Spinal cord (tissue), 10 donors: ENCODE data around the gene SUN3. TPM values are rescaled to one million over a fixed set of nuclear protein-coding genes. Genes with fewer than 3 reads are reported as not detected.

Source experiments
- DNase-seq, 6 donors: peaks; one replicate each; pipeline versions ENCODE4 v3.0.0 to v3.0.0-alpha.2; 2013 to 2015; ENCODE audit warnings: low spot score in 6 of 6, low read depth in 4 of 6
- H3K27ac ChIP-seq: one replicate; pipeline ENCODE4 v1.5.1; 2013; ENCODE audit warnings: low read depth, low read length, control low read depth
- H3K27me3 ChIP-seq: one replicate; pipeline ENCODE4 v1.6.1; 2013; ENCODE audit warnings: low read length; ENCODE audit not compliant: control insufficient read depth, insufficient read depth
- H3K36me3 ChIP-seq: one replicate; pipeline ENCODE4 v1.6.1; 2013; ENCODE audit warnings: low read length; ENCODE audit not compliant: control insufficient read depth, insufficient read depth
- H3K4me1 ChIP-seq: one replicate; pipeline ENCODE4 v1.6.1; 2013; ENCODE audit warnings: low read length; ENCODE audit not compliant: control insufficient read depth, insufficient read depth
- H3K4me3 ChIP-seq: one replicate; pipeline ENCODE4 v1.5.1; 2013; ENCODE audit warnings: low read depth, low read length, control low read depth
- H3K9me3 ChIP-seq: one replicate; pipeline ENCODE4 v1.6.1; 2013; ENCODE audit warnings: low read length; ENCODE audit not compliant: control insufficient read depth, insufficient read depth
- WGBS: methylation state at CpG from one replicate; pipeline ENCODE4 v1.1.5; 2013; ENCODE audit warnings: missing lambda C conversion rate; ENCODE audit not compliant: insufficient coverage; 5-methylcytosine and 5-hydroxymethylcytosine counted together
- polyA plus RNA-seq, 2 donors: library from polyadenylated mRNA; unstranded; fragments of 120-200 nt; gene quantifications; one replicate each; pipeline ENCODE4 v1.2.1, GENCODE V29; 2013; ENCODE audit not compliant: insufficient read length in 2 of 2
- total RNA-seq, 2 donors: library from RNA; depleted of rRNA in 1 of 2; stranded (reverse); fragments of 120-200 nt in 1 of 2; fragments of >200 nt in 1 of 2; gene quantifications; one replicate each; pipeline versions ENCODE4 v1.2.3 to v1.2.4, GENCODE V29; 2013 to 2014
- donor health status: healthy.

The SUN3 gene
- total and polyA plus RNA-seq, 4 donors = 0.40 to 1.4 TPM; not detected in 2

- no peak overlapping the region for H3K27ac ChIP-seq
- H3K36me3 ChIP-seq = no peaks in the 10 kb centered on the region
- H3K4me1 ChIP-seq = peaks cover 13% of the 10 kb centered on the region
- H3K4me3 ChIP-seq = peak overlapping the region; percentile 46
- H3K27me3 ChIP-seq = peaks cover 25% of the 10 kb centered on the region
- H3K9me3 ChIP-seq = no peaks in the 10 kb centered on the region
- WGBS = under 1% methylated on average over 41 of the region's 42 CpGs
- DNase-seq = peak; percentile 5 to 67 (median 14)
Measured at GRCh38 chr7:48035967-48036478, 7.1 kb upstream of the SUN3 start.

GRCh38 chr7:48035301-48035966, 6.5 kb upstream of the SUN3 start, which contains the start of gene C7orf57:
TSS of gene C7orf57 (plus strand) at chr7:48035543. CDS start at chr7:48036309, 766 bp downstream.
- under 1% methylated on average over 62 of the region's 62 CpGs for WGBS
- Histone ChIP-seq H3K4me3 (peak within 1 kb of the TSS; percentile 46), H3K27ac (no peak within 1 kb of the TSS), H3K9me3 (no peaks in the 10 kb centered on the region), H3K27me3 (peaks cover 25% of the 10 kb centered on the region), H3K36me3 (no peaks in the 10 kb centered on the region), H3K4me1 (peaks cover 13% of the 10 kb centered on the region)
- DNase-seq = peak; percentile 65 to 96 (median 82)

GRCh38 chr7:48033922-48034321, 5.0 kb upstream of the SUN3 start:
- Histone ChIP-seq H3K4me1 (peaks cover 13% of the 10 kb centered on the region), H3K4me3 (no peak overlapping the region), H3K27ac (no peak overlapping the region), H3K9me3 (no peaks in the 10 kb centered on the region), H3K36me3 (no peaks in the 10 kb centered on the region), H3K27me3 (peaks cover 25% of the 10 kb centered on the region)
- DNase-seq = no peak
- whole genome bisulfite sequencing = 67% methylated on average over 1 of the region's 5 CpGs

GRCh38 chr7:48031111-48031510, 2.2 kb upstream of the SUN3 start:
- no peak for DNase-seq
- Histone ChIP-seq H3K27me3 (peaks cover 22% of the 10 kb centered on the region), H3K36me3 (no peaks in the 10 kb centered on the region), H3K4me1 (peaks cover 11% of the 10 kb centered on the region), H3K27ac (no peak overlapping the region), H3K4me3 (no peak overlapping the region), H3K9me3 (no peaks in the 10 kb centered on the region)
- no CpG with 5 or more reads among the region's 2 CpGs for WGBS

GRCh38 chr7:48025624-48026023, 3.3 kb downstream of the SUN3 start:
- no CpG with 5 or more reads among the region's 5 CpGs for WGBS
- Histone ChIP-seq H3K9me3 (no peaks in the 10 kb centered on the region), H3K27ac (no peak overlapping the region), H3K4me1 (no peaks in the 10 kb centered on the region), H3K36me3 (no peaks in the 10 kb centered on the region), H3K27me3 (no peaks in the 10 kb centered on the region), H3K4me3 (no peak overlapping the region)
- DNase-seq = no peak

- no peaks in the 10 kb centered on the region for H3K4me1 ChIP-seq
- no peaks in the 10 kb centered on the region for H3K27me3 ChIP-seq
- no peaks in the 10 kb centered on the region for H3K9me3 ChIP-seq
- H3K36me3 ChIP-seq = no peaks in the 10 kb centered on the region
- WGBS = 88% methylated on average over 4 of the region's 4 CpGs
- H3K27ac ChIP-seq = no peak overlapping the region
- DNase-seq = no peak
- no peak overlapping the region for H3K4me3 ChIP-seq
Measured at GRCh38 chr7:48017674-48018073, 11.2 kb downstream of the SUN3 start.

GRCh38 chr7:48016641-48017040, 12.3 kb downstream of the SUN3 start:
- H3K27ac ChIP-seq = no peak overlapping the region
- H3K9me3 ChIP-seq = no peaks in the 10 kb centered on the region
- H3K4me1 ChIP-seq = no peaks in the 10 kb centered on the region
- H3K4me3 ChIP-seq = no peak overlapping the region
- no peaks in the 10 kb centered on the region for H3K36me3 ChIP-seq
- no peaks in the 10 kb centered on the region for H3K27me3 ChIP-seq
- DNase-seq = no peak

GRCh38 chr7:48011951-48012350, 17.0 kb downstream of the SUN3 start:
- DNase-seq = no peak
- WGBS = 100% methylated on average over 1 of the region's 3 CpGs
- Histone ChIP-seq H3K36me3 (no peaks in the 10 kb centered on the region), H3K9me3 (no peaks in the 10 kb centered on the region), H3K4me3 (no peak overlapping the region), H3K27me3 (no peaks in the 10 kb centered on the region), H3K4me1 (no peaks in the 10 kb centered on the region), H3K27ac (no peak overlapping the region)

- no peak overlapping the region for H3K27ac ChIP-seq
- no peaks in the 10 kb centered on the region for H3K27me3 ChIP-seq
- H3K4me3 ChIP-seq = no peak overlapping the region
- H3K9me3 ChIP-seq = no peaks in the 10 kb centered on the region
- no CpG with 5 or more reads among the region's 2 CpGs for WGBS
- H3K4me1 ChIP-seq = no peaks in the 10 kb centered on the region
- H3K36me3 ChIP-seq = no peaks in the 10 kb centered on the region
- DNase-seq = no peak
Measured at GRCh38 chr7:48011323-48011722, 17.6 kb downstream of the SUN3 start.

GRCh38 chr7:48009954-48010353, 19.0 kb downstream of the SUN3 start:
- WGBS = 92% methylated on average over 3 of the region's 4 CpGs
- no peak for DNase-seq
- Histone ChIP-seq H3K27ac (no peak overlapping the region), H3K4me3 (no peak overlapping the region), H3K27me3 (no peaks in the 10 kb centered on the region), H3K4me1 (no peaks in the 10 kb centered on the region), H3K9me3 (no peaks in the 10 kb centered on the region), H3K36me3 (no peaks in the 10 kb centered on the region)
